ENCODE results near the gene TRAPPC1. TPM values are rescaled to one million over a fixed set of nuclear protein-coding genes. Genes with fewer than 3 reads are reported as not detected.

The TRAPPC1 gene
- polyA plus RNA-seq, 4 donors = 129 to 157 (median 142) TPM

DNA sequence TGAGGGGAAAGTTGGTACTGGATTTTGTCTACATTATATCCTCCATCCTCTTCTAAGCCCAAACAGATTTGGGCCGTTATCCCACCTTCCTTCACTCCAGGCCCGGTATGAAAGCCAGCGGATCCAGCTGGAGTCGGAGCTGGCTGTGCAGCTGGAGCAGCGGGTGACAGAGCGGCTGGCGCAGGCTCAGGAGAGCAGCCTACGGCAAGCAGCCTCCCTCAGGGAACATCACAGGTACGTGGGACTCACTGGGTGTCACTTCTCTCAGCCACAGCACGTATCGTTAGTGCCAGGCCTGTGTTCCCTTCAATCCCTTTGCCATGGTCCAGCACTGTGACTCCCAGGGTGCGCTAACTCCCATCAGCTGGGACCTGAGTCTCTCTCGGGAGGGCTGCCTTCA is 11.5 kb upstream of the TRAPPC1 start:
- no peak for DNase-seq (ENCODE audit: low read depth in 4 of 4, low spot score in 3 of 4)

DNA sequence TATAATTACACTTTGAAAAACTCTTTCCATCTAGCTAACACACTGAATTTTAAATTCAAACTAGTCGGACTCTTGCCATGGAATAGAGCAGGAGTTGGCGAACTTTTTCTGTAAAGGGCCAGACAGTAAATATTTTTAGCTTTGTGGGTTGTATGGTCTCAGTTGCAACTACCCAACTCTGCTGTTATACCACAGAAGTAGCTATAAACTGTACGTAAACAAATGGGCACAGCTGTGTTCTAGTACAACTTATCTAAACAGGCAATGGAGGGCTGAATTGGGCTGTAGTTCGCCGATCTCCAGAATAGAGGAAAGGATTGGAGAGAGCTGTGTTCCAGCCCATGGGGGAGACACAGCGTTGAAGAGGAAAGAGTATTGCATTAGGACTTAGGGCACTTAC is 9.0 kb upstream of the TRAPPC1 start:
- no peak for DNase-seq (ENCODE audit: low read depth in 4 of 4, low spot score in 3 of 4)

DNA sequence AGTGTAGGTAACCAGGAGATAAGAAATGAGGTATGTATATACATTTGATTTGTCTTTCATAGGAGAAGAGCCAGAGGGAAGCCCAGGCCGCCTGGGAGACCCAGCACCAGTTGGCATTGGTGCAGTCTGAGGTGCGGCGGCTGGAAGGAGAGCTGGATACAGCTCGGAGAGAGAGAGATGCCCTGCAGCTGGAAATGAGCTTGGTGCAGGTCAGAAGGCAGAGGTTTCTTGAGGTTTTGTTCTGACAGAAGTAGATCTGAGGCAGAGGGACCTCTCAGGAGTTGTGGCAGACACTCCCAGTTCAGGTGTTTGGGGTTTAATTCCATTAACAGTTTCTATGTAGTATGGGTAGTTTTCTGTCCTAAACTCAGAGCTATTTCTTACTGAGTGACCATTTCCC is 8.3 kb upstream of the TRAPPC1 start:
- DNase-seq (ENCODE audit: low read depth in 4 of 4, low spot score in 3 of 4) = no peak

DNA sequence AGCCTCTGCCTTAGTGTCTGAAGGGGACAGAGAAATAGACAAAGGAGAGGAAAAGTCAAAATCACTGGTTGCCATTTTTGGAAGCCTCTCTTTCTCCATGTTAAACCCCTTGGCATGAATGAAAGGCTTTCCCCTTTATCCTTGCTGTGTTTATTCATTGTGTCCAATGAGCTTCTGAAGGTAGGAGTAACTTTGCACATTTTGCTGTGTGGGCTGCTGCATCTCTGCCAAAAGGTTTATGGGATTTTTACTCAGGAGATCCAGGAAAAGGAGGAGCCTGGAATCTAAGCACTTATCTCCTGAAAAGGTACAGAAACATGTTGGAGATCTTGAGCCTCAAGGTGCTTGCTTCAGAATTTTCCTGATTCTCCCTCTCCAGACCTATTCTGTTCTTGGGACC is 4.1 kb upstream of the TRAPPC1 start:
- DNase-seq (ENCODE audit: low read depth in 4 of 4, low spot score in 3 of 4) = no peak

DNA sequence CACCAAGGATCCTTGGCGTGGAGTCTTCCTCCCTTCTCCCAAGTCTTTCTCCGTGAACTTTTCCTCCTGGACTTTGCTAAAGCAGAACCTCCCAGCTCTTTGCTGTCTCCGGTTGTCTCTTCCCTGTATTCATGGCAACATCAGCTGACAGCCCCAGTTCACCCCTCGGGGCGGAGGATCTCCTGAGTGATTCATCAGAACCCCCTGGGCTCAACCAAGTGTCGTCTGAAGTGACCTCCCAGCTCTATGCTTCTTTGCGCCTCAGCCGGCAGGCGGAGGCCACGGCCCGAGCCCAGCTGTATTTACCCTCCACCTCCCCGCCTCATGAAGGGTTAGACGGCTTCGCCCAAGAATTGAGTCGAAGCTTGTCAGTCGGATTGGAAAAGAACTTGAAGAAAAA is 1.2 kb upstream of the TRAPPC1 start:
- DNase-seq (ENCODE audit: low read depth in 4 of 4, low spot score in 3 of 4) = no peak

DNA sequence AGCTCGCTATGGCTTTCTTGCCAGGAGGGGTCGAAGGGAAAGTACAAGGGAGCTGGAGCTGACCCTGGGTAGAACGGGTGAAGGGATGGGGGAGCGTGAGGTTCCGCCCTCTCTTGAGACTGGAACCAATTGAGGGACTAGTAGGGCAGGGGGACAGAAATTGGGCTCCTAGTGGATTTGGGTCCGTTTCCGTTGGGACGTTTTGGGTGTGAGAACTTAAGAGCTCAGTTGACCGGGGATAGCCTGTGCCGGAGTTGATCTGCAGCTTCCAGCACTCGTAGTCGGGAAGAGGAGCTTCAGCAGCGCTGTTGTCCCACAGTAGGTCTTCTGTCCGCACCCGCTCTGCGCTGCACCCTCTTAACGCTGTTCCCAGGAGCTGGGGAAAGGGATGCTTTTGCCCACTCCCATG is 741 bp upstream of the TRAPPC1 start:
- no peak for DNase-seq (ENCODE audit: low read depth in 4 of 4, low spot score in 3 of 4)

DNA sequence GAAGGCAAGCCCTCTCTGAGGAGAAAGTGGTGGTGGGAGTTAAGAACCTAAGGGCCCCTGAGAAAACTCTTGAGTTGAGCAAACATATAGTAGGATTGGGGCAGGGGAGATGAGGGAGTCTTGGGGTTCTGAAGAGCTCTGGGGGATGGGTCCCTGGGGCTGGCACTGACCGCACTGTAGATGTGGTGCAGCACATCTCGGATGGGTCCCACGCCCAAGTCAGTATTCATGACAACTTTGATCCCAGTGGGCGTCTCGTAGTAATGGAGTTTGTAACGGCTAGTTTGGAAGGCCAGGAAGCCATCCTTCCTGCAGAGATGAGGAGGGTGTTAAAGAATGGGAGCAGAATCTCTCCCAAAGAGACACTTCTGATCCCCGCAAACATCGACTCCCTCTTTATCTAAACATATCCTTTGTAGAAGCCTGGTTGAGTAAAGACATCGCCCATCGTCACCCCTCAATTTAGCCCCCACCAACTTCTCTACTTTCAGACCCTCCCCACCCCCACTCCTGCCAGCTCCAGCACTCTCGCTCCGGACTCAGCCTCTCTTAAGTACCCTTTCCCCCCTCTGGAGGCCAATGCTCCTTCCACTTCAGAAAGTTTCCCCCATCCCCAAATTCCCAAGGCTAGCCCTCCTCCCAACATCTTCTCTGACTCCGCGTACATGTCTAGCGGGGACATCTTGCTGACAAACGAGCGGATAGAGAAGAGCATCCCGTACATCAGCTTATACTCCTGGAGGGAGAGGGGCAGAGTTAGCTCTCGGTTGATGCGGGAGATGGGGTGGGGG is 710 bp downstream of the TRAPPC1 start:
- DNase-seq (ENCODE audit: low read depth in 4 of 4, low spot score in 3 of 4) = no peak

DNA sequence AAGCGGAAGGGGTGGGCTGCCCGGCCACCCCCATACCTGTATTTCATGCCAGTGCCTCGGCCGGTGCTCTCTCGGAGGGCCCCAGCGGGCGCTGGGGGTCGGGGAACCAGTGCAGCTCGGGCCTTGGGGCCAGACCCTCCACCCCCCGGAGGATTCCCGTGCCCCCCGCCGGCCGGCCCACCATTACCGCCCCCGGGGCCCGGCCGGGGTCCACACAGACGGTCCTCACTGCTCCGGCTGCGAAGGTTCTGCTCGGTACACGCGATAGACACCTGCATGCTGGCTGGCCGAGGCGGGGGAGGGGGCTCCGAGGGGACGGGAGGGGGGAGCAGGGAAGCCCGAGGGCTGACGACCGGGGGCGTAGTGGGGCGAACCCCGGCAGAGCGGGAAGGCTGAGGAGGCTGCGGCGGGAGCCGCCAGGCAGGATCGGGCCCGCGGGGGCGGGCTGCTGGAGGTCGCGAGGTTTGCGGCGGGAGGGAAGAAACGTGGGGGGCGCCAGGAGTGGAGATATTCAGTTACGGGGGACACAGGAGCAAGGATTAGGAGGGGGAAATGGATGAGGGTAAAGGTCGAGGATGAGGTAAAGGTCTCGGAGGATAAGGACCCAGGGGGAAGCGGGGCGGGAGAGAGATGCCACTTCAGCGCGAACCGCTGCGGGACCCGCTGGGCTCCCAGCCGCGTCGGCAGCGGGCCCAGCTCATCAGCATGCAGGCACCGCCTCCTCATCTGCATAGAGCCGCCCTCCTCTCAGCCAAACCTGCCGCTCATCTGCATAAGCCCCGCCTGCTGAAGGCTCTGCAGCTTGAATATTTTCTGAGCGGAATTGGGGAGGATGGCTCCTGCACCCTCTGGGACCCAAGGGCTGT is 2.4 kb downstream of the TRAPPC1 start, which contains the start of gene KCNAB3:
Gene KCNAB3, minus strand, starts transcription at position 699 of the 866 bp plus-strand sequence. Its CDS starts 421 bp downstream, at position 278.
- peak in 3 of 4 donors; percentile 38 to 58 (median 52) for DNase-seq (ENCODE audit: low read depth in 4 of 4, low spot score in 3 of 4)

DNA sequence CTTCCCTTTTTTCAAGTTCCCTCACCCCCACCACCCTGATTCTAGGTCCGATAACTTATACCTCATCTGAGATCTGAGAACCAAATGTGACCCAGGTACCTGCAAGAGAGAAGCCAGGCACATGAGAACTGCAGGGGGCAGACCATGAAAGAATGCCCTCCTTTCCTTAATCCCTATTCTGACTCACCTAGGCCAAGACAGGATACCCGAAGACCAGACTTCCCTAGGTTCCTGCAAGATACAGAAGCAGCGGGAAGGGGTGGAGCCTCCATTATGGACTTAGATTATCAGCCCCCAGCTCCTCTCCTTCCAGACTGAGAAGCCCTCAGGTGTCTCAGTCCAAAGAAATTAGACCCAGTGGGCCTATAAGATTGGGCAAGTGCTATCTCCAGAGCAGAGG is 4.2 kb downstream of the TRAPPC1 start:
- no peak for DNase-seq (ENCODE audit: low read depth in 4 of 4, low spot score in 3 of 4)

DNA sequence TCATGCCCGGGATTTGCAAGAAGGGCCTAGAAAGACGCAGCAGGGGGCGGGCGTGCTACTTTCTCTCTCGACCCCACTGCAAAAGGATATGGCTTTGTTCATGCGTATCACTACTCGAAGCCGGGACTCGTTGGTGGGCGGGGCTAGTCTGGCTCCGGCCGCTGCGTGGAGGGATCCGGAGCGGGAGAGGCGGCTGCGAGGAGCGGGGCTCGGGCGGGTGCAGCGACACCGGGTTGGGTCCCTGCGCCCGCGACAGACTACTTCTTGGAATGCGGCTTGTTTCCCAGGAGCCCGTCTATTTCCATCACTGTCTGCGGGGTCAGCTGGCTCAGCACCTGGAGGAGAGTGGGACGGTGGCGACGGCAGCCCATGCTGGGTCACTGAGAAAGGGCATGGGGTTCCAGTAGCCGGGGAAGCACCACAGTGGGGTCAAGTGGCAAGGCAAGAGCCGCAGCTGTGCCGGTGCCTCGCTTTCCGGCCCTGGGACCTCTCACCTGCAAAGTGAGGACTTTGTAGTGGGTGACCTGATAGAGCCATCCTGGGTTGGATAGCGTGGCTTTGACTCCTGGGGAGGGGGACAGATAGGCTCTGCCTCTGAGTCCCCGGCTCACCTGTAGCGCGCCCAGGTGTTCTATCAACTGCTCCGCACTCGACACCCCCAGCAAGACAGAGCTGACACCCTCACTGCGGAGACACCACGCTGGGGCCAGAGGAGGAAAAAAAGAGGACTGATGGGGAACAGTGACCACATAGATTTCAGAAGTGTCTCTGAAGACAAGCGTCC is 8.7 kb downstream of the TRAPPC1 start:
- peak in 3 of 4 donors; percentile 81 to 83 (median 82) for DNase-seq (ENCODE audit: low read depth in 4 of 4, low spot score in 3 of 4)

DNA sequence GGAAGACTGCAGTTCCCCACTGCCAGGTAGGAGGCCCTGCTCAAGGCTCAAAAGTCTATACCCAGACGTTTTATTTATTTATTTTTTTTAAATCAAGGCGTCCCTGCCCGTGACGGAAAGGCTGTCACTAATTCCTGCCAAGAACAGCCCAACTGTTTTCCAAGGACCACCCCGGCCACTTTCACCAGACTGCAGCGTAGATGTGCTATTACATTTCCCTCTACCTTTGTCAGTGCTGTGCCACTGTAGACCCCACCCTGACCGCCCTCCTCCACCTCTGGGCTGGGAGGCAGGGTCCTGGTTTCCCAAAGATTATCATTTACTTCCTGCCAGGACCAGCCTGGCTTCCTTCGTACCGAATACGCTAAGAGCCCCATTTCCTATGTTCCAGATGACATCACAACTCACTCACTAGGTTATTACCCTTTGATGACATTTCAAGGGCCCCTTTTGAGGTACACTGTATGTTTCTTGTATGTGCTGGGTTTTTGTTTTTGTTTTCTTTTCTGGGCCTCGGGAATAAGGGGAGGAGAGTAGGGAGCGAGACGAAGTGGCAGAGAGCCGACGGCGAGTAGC is 9.4 kb downstream of the TRAPPC1 start:
- DNase-seq (ENCODE audit: low read depth in 4 of 4, low spot score in 3 of 4) = no peak

DNA sequence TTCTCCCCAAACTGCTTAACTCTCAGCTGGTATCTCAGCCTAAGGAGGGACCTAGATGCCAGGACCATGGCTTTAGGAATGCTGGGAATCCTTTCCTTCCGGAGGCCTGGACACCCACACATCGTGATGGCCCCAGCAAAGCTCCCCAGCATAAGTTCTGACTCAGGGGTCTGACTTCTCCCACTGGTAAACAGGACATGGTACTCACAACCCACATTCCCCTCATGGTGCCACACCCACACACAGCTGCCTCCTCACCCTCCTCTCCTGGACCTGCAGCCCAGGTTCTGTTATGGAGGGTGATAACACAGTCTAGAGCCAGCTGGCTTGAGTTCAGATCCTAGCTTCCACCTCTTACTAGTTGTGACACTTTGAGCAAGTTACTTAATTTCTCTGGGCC is 14.9 kb downstream of the TRAPPC1 start:
- no peak for DNase-seq (ENCODE audit: low read depth in 4 of 4, low spot score in 3 of 4)

DNA sequence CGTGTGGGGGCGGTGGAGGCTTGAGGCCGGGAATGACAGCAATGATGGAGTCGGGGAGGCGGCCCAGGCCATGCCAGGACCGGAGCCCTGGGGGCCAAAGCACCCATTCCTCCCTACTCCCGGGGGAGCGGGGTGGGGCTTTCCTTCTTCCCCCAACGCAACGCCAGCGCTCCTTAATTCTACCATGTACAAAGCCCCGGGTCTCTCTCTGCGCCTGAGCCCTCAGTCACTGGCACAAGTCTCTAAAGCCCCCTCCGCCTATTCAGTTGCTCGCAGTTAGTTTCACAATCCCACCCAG is 15.4 kb downstream of the TRAPPC1 start:
- DNase-seq (ENCODE audit: low read depth in 4 of 4, low spot score in 3 of 4) = no peak

DNA sequence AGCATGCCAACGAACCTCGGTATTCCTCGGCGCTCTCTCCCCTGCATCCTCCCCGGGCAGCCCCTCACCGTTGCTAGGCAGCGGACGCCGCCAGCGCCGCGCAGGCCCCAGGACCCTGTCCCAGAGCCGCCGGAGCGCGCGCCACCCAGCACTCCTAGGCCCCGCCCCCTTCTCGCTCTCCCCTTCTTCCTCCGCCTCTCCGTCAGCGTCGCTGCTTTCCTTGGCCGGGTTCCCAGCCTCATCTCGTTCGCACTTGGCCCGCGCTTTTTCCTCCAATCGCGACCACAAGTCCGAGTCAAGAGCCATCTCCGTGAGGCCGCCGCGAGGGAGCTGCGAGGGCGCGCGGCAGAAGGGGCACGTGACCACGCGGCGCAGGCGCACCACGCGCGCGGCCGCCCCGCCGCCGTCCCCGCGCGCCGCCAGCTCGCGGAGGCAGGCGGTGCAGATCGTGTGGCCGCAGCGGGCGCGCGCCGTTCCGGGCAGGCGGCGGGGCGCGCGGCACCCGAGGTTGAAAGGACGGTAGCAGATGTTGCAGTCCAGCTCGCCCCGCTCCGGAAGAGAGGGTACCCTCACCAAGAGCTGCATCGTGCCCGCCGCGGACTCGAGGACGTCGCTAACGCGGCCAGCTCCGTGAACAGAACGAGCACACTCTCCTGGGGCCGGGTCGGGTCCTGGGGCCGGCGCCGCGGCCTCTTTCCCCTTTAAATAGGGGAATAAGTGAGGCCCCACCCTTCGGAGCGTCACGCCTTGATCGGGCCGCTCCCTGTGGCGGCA is 15.9 kb downstream of the TRAPPC1 start, which contains the start of gene RNF227:
Gene RNF227, minus strand, starts transcription at position 679 of the 774 bp plus-strand sequence. Its CDS starts 94 bp downstream, at position 585.
- peak; percentile 92 to 94 (median 94) for DNase-seq (ENCODE audit: low read depth in 4 of 4, low spot score in 3 of 4)

DNA sequence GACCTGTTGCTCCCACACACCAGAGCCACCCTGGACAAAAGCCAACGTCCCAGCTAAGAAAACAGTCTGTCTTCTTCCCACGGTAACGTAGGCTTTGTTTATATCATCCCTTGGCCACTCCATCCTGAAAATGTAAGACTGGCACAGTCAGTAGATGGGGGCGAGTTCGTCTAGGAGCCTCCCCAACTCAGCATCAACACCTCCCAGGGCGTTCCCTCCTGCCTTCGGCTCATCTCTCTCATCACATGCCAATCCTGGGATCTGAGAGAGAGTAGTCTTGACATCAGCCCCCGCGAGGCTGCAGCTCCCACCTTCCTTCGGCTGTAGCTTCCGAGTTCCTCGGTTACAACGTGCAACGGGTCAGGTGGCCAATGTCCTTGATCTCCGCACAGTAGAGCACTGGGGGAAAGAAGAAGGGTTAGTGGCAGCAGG is 16.6 kb downstream of the TRAPPC1 start:
- DNase-seq (ENCODE audit: low read depth in 4 of 4, low spot score in 3 of 4) = no peak

DNA sequence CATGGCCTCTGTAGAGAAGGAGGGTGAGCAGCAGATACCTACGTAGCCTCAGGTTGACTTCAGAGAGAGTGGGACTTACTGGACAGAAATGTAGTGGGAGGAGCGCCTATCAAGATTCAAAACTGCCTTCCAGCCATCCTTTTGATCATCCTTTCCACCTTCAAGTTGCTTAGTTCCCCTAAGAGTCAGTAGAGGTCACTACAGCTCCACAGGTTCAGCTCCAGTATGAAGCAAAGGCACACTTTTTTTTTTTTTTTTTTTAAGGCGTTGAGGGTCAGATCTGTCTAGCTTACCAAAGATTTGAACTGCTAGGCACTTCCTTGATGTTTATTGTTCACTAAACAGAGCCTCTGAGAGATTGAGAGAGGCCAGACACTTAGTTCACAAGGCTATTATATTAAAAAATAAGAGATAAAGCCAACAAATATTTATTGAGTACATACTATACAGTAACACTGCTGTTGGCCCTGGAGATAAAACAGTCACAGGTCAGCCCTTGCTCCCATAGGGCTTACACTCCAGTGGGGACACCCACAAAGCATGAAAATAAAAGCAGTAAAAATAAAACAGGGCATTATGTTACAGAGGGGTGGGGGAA is 18.7 kb downstream of the TRAPPC1 start:
- peak in 1 of 4 donors; percentile 38 for DNase-seq (ENCODE audit: low read depth in 4 of 4, low spot score in 3 of 4)

DNA sequence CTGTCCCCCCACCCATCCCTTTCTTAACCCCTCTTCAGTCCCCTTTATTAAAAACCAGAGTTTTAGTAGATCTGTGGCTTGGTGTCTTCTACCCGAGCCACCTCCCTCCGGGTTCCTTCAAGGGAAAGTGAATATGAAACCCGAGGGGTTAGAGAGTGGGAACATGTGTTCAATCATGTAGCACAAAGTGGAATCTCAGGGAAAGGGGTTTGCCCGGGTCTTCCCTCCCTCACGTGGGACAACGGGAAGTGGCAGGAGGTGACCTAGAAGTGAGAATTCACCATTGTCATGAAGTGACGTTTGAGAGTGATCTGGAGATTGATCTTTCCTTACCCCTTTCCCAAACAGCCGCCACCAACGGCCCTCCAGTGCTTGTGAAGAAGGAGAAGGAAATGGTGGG is 20.6 kb downstream of the TRAPPC1 start:
- no peak for DNase-seq (ENCODE audit: low read depth in 4 of 4, low spot score in 3 of 4)

DNA sequence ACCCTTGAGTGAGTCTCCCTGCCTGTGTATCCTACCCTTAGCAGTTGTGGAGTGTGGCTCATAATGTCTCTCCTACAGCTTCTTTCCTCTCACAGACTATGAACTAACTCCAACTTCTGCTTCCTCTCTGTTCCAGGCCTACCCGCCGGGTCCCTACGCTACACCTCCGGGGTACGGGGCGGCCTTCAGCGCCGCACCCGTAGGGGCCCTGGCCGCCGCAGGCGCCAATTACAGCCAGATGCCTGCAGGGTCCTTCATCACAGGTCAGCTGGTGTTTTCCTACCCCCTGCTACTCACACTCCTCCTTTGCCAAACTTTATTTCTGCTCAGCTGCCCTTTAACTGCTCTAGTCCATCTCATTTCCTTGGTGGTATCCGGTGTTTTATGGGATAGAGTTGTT is 21.0 kb downstream of the TRAPPC1 start:
- no peak for DNase-seq (ENCODE audit: low read depth in 4 of 4, low spot score in 3 of 4)

DNA sequence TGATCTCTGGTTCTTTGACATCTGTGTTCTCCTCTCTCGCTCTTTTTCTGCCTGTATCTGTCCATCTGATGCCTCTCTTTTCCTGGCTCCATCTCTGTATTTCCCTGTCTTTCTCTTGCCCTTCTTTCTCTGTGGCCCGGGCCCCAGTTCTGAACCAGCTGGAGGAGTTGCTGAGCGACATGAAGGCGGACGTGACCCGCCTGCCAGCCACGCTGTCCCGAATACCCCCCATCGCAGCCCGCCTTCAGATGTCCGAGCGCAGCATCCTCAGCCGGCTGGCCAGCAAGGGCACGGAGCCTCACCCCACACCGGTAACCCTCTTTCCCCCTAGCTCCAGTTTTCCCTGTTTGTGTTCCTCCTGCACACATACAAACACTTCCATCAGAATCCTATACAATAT is 21.5 kb downstream of the TRAPPC1 start:
- DNase-seq (ENCODE audit: low read depth in 4 of 4, low spot score in 3 of 4) = no peak

All from right renal pelvis (tissue), 4 donors.